GM10266 (cell line): ENCODE measurements around the gene TIMD4.

Experiments
- DNase-seq: peaks from one replicate; pipeline ENCODE4 v3.0.0; 2012; ENCODE audit errors: extremely low spot score
- TF ChIP-seq, protein P1 (sequence below): IDR thresholded peaks from 2 replicates; pipeline ENCODE4 v1.5.1; 2012; ENCODE audit warnings: mild to moderate bottlenecking, low read depth; ENCODE audit not compliant: control insufficient read depth, insufficient read depth; ENCODE audit errors: missing control alignments

TIMD4 gene

DNA sequence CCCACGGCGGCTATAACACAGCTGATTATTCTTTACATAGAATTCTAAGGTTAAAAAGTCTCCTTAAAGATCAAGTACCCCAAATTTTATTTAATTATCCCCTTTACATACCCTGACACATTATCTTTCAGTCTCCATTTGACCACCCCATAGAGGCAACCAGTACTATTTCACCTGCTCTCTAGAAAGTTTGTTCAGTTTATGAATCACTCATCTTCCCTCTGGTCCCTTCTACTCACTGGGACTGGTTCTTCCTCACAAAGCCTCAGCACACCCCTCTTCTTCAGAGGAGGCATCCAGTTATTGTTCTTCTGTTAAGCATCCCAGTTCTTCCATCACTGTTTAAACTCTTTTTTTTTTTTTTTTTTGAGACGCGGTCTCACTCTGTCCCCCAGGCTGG lies 70.2 kb downstream of the TIMD4 start:
- no peak for DNase-seq
- TF ChIP-seq, protein P1, sequence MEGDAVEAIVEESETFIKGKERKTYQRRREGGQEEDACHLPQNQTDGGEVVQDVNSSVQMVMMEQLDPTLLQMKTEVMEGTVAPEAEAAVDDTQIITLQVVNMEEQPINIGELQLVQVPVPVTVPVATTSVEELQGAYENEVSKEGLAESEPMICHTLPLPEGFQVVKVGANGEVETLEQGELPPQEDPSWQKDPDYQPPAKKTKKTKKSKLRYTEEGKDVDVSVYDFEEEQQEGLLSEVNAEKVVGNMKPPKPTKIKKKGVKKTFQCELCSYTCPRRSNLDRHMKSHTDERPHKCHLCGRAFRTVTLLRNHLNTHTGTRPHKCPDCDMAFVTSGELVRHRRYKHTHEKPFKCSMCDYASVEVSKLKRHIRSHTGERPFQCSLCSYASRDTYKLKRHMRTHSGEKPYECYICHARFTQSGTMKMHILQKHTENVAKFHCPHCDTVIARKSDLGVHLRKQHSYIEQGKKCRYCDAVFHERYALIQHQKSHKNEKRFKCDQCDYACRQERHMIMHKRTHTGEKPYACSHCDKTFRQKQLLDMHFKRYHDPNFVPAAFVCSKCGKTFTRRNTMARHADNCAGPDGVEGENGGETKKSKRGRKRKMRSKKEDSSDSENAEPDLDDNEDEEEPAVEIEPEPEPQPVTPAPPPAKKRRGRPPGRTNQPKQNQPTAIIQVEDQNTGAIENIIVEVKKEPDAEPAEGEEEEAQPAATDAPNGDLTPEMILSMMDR = no peak

DNA sequence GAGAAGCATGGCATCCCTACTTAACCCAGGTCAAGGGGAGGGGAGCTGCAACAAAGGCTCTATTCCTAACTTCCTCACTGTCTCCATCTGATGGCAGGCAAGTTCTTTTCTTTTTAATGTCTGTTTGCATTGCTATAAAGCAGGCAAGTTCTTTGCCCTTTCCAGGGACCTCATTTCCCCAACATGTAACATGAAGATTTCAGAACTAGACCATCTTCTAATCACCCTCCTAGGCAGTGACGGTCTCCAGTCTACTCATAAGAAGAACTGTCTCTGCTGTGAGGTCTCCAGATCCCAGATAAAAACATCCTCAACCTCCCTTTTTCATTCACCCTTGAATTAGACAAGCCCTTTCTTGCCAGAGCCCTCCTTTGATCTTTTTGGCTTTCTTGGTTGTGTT lies 70.8 kb downstream of the TIMD4 start:
- peak; percentile 24 for DNase-seq
- TF ChIP-seq, protein P1 = peak; percentile 39

DNA sequence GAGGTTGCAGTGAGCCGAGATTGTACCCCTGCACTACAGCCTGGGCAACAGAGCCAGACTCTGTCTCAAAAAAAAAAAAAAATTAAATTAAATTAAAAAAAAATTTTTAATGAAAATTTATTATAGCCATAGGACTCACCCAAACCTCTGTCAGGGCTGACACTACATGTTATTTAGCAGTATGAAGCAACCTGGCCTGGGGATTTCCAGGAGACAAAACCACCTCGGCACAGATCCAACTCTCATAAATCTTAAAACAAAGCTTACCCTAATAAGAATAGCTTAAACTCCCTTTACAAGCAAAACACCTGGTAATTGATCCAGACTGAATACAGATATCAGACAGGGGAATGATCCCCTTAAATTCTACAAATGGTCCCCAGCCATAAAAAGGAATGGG lies 74.5 kb downstream of the TIMD4 start:
- TF ChIP-seq, protein P1 = no peak

DNA sequence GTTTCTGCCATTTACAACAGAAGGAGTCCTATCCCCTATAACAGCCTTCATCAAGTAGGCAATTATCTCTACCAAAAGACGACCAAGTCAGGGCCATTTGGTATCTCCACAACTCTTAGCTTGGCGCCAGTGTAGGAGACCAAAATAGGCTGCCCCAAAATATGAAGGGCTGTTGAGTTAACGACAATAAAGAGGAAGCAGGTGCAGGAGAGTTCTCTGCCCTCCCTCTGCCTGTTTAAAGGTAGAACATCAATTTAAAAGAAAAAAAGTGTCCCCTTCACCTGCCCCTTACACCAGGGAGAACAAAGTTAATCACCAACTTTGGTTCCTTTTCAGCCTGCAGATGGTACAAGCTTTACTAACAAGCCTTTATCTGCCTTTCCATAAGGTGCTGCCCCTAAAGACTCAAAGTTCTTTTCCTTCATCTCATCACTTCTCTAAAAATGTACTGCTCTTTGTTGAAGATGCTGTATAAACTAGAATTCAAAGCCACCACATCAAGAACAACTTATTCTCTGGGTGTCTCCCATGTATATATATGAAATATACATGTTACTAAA lies 79.6 kb downstream of the TIMD4 start:
- TF ChIP-seq, protein P1 = no peak

More for the DNA sequence above, 74.5 kb downstream of the TIMD4 start:
- DNase-seq = no peak

DNA sequence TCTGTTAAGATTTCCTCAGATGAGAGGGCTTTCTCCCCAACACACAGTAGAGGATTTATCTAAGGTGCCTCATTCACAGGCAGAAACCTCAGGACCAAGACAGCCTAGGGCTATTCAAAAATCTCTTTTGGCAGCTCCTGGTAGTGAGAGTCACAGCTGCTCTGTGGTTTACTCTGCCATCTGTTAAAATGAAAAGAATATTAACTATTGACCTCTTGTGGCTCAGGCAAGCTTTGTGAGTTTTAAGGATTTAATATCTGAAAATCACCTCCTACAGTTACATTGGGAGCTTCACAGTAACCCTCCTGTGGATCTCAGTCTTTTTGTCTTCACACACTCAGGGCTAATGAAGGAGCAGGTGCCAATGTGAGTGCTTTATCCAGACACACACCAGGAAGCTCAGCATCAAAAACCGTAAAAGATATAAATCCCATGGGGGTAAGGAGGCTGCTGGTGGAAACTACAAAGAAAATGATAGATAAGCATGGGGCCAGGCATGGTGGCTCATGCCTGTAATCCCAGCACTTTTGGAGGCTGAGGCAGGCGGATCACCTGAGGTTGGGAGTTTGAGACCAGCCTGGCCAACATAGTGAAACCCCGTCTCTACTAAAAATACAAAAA lies 83.3 kb downstream of the TIMD4 start:
- TF ChIP-seq, protein P1 = no peak
- DNase-seq = no peak

More for the DNA sequence above, 79.6 kb downstream of the TIMD4 start:
- no peak for DNase-seq

DNA sequence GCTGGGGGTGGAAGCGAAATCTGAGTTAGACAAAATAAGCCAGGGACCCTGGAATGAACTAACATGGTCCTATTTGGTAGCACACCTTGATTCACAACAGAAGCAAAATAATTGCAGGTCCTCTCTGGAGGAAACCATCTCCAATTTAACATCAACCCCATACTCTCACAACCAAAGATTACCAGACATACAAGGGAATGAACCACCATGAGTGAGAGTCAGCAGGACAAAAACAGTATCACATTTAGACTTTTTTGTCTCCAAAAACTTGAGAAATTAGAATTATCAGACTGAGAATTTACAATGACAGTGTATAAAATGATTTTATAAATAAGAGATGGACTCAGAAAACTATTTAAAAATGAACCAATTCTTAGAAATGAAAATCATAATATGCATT lies 91.8 kb downstream of the TIMD4 start:
- TF ChIP-seq, protein P1 = no peak

DNA sequence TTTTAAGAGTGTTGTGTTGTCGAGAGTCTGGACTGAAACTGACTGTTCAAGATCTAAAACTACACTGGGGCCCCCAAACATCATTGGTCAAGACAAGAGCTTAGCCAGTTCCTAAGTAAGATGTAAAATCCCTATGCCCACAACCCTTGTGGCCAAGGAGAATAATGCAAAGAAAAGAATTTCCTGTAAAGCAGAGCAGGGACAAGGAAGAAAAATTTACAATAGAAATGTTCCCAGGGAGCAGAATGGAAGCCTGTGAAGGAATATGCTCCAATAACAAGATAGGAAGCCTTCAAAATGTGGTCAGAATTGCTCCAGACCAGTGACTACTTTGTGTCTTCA lies 92.6 kb downstream of the TIMD4 start:
- no peak for DNase-seq
- TF ChIP-seq, protein P1 = no peak

More for the DNA sequence above, 91.8 kb downstream of the TIMD4 start:
- DNase-seq = no peak
